Type B pancreatic cell (in vitro differentiated cells): ENCODE results near the gene NKIRAS1. TPM values are rescaled to one million over a fixed set of nuclear protein-coding genes. Genes with fewer than 3 reads are reported as not detected.

Source experiments
- DNase-seq: peaks from one replicate; pipeline ENCODE4 v3.0.0; 2021; ENCODE audit warnings: mixed read lengths; ENCODE audit not compliant: unreplicated experiment; ENCODE audit errors: extremely low spot score
- H3K27ac Mint-ChIP-seq: 2 replicates; pipeline ENCODE4 v1.8.0; 2021; ENCODE audit warnings: mild to moderate bottlenecking, mixed read lengths
- H3K27me3 Mint-ChIP-seq: 2 replicates; pipeline ENCODE4 v1.8.0; 2021; ENCODE audit warnings: mixed read lengths
- H3K36me3 Mint-ChIP-seq: 2 replicates; pipeline ENCODE4 v1.8.0; 2021; ENCODE audit warnings: mixed read lengths
- H3K4me1 Mint-ChIP-seq: one replicate; pipeline ENCODE4 v1.8.0; 2021; ENCODE audit warnings: mixed read lengths; ENCODE audit not compliant: unreplicated experiment
- H3K4me3 Mint-ChIP-seq: 2 replicates; pipeline ENCODE4 v1.8.0; 2021; ENCODE audit warnings: mild to moderate bottlenecking, mixed read lengths
- H3K9me3 Mint-ChIP-seq: 2 replicates; pipeline ENCODE4 v1.8.0; 2021; ENCODE audit warnings: mixed read lengths
- total RNA-seq: library from RNA; stranded (reverse); gene quantifications from 2 replicates; pipeline ENCODE4 v1.2.1, GENCODE V29; 2021; ENCODE audit warnings: low replicate concordance
- TF ChIP-seq, protein P1 (sequence below): fragments of 200-600 bp; sonication (generic); conservative IDR thresholded peaks from 2 replicates; pipeline ENCODE4 v1.5.0; 2021; ENCODE audit warnings: antibody characterized with exemption, mild to moderate bottlenecking

The NKIRAS1 gene
- total RNA-seq, 1 donor from 2014 or later = 10.8 TPM

DNA sequence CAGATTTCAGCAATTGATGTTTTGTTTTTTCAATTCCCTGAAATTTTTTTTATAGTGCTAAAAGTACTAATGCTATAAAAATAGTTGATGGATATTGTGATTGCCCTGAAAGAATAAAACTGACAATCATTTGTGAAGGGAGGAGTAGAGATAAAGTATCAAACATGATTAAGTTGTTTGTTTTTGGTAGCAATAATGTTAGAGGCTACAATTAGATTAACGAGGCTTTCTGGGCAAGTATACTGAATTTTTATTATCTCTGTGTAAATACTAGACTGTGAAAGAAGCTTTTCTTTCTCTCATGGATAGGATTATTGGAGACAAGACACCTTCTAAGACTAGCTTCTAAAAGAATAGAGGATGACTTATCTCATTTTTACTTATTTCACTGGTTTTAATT lies 43.9 kb upstream of the NKIRAS1 start:
- no peaks in the 10 kb centered on the region for H3K9me3 Mint-ChIP-seq

DNA sequence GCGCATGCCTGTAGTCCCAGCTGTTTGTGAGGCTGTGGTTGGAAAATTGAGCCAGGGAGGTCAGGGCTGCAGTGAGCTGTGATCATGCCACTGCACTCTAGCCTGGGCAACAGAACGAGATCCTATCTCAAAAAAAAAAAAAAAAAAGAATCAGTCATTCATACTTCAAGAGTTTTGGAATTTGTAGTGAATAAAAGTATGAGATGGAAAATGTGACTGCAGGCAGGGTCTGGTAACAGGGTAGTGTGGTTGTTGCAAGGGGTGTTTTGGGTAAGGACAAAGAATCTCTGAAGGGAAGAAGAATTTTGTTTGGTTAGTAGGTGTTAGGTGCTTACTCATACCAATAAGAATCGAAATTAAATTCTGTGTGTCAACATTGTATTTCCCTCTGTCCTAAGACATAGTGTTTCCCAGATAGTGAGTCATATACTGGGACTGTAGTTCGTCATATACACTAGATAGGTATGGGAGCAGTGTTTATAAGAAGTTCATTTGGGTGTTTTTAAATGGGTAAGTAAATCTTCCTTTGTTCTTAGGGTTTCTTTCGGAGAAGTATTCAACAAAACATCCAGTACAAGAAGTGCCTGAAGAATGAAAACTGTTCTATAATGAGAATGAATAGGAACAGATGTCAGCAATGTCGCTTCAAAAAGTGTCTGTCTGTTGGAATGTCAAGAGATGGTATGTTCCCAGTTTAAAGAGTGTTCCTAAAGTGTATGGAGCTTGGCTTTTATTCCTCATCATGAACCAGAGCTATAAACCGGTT lies 42.5 kb upstream of the NKIRAS1 start:
- H3K9me3 Mint-ChIP-seq = no peaks in the 10 kb centered on the region
- TF ChIP-seq, protein P1, sequence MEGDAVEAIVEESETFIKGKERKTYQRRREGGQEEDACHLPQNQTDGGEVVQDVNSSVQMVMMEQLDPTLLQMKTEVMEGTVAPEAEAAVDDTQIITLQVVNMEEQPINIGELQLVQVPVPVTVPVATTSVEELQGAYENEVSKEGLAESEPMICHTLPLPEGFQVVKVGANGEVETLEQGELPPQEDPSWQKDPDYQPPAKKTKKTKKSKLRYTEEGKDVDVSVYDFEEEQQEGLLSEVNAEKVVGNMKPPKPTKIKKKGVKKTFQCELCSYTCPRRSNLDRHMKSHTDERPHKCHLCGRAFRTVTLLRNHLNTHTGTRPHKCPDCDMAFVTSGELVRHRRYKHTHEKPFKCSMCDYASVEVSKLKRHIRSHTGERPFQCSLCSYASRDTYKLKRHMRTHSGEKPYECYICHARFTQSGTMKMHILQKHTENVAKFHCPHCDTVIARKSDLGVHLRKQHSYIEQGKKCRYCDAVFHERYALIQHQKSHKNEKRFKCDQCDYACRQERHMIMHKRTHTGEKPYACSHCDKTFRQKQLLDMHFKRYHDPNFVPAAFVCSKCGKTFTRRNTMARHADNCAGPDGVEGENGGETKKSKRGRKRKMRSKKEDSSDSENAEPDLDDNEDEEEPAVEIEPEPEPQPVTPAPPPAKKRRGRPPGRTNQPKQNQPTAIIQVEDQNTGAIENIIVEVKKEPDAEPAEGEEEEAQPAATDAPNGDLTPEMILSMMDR = no peak
- H3K27ac Mint-ChIP-seq = peak overlapping the region; percentile 76
- H3K4me3 Mint-ChIP-seq = no peak overlapping the region
- peaks cover 12% of the 10 kb centered on the region for H3K4me1 Mint-ChIP-seq
- DNase-seq = no peak
- H3K27me3 Mint-ChIP-seq = no peaks in the 10 kb centered on the region
- H3K36me3 Mint-ChIP-seq = peaks cover 53% of the 10 kb centered on the region

More for the DNA sequence above, 43.9 kb upstream of the NKIRAS1 start:
- no peak overlapping the region for H3K27ac Mint-ChIP-seq
- TF ChIP-seq, protein P1 = no peak
- peaks cover 49% of the 10 kb centered on the region for H3K36me3 Mint-ChIP-seq
- peaks cover 5% of the 10 kb centered on the region for H3K4me1 Mint-ChIP-seq
- H3K4me3 Mint-ChIP-seq = no peak overlapping the region
- no peak for DNase-seq
- no peaks in the 10 kb centered on the region for H3K27me3 Mint-ChIP-seq

DNA sequence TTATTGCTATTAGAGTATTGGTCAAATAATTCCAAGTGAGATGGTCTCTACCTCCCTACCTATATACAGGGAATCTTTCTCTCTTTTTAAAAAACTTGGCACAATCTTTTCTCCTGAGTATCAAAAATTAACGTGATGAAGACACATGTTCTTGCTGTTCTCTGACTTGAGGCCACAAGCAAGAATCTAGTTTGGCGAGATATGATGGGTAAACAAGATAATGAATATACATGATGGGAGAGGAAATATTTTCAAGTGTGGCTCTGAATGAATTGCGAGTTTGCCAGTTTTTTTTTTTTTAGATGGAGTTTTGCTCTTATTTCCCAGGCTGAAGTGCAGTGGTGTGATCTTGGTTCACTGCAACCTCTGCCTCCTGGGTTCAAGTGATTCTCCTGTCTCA lies 39.9 kb upstream of the NKIRAS1 start:
- Mint-ChIP-seq H3K4me3 (no peak overlapping the region), H3K36me3 (peaks cover 42% of the 10 kb centered on the region), H3K9me3 (no peaks in the 10 kb centered on the region), H3K27ac (no peak overlapping the region), H3K27me3 (no peaks in the 10 kb centered on the region), H3K4me1 (peaks cover 26% of the 10 kb centered on the region)
- TF ChIP-seq, protein P1 = no peak
- DNase-seq = no peak

DNA sequence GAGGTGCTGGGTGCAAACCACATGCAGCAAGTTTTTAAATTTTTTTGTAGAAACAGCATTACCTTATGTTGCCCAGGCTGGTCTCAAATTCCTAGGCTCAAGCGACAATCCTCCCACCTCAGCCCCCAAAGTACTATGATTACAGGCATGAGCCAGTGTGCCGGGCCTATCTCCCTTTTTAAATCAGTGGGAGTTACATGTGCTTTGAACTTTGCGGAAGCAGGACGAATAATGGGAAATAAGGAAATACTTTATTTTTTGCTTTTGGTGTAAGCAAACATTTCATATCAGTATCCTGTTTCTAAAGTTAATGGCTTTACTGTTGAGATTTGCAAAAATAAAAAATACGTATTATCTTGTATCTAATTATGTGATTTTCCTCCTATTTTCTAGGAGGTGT lies 37.4 kb upstream of the NKIRAS1 start:
- H3K27ac Mint-ChIP-seq = no peak overlapping the region
- H3K4me1 Mint-ChIP-seq = peaks cover 43% of the 10 kb centered on the region
- H3K9me3 Mint-ChIP-seq = no peaks in the 10 kb centered on the region
- no peak for DNase-seq
- H3K27me3 Mint-ChIP-seq = no peaks in the 10 kb centered on the region
- H3K36me3 Mint-ChIP-seq = peaks cover 33% of the 10 kb centered on the region
- H3K4me3 Mint-ChIP-seq = no peak overlapping the region
- TF ChIP-seq, protein P1 = no peak

DNA sequence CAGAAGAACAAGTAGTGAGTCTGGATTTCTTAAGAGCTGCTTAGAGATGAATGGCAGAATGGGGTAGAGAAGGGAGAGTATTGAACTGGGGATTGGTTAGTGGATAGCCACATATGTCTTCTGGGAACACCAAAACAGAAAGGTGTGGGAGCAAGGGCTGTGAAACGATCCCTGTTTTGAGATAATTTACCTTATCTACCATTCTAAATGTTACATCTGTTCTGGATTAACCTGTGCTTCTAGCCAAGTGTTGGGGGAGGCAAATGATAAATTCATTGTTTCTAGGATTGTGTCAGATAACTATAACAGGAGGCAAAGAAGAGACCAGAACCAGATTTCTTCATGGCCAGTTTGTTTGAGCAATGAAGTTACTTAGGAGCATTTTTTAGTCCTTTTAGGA lies 36.7 kb upstream of the NKIRAS1 start:
- peaks cover 41% of the 10 kb centered on the region for H3K4me1 Mint-ChIP-seq
- H3K27ac Mint-ChIP-seq = no peak overlapping the region
- H3K27me3 Mint-ChIP-seq = no peaks in the 10 kb centered on the region
- H3K9me3 Mint-ChIP-seq = no peaks in the 10 kb centered on the region
- TF ChIP-seq, protein P1 = no peak
- no peak overlapping the region for H3K4me3 Mint-ChIP-seq
- no peak for DNase-seq
- H3K36me3 Mint-ChIP-seq = peaks cover 33% of the 10 kb centered on the region
